HG03108 (cell line): ENCODE data around the gene DSCAML1.
A peak's percentile ranks its signal among the peaks of the same experiment; 100 is the strongest.
"Not testable (repeated sequence)": the region's sequence is repeated elsewhere in the genome, so short reads cannot be mapped to it uniquely, and the experiment has no call there.

ENCODE experiments used
- ATAC-seq: cut with Tn5 transposase; IDR thresholded peaks from one replicate; pipeline ENCODE4 v1.9.1; 2021; ENCODE audit warnings: moderate library complexity; ENCODE audit not compliant: unreplicated experiment

Gene DSCAML1

GRCh38 chr11:117458275-117459122 lies 338.5 kb downstream of the DSCAML1 start:
- no peak for ATAC-seq

DNA sequence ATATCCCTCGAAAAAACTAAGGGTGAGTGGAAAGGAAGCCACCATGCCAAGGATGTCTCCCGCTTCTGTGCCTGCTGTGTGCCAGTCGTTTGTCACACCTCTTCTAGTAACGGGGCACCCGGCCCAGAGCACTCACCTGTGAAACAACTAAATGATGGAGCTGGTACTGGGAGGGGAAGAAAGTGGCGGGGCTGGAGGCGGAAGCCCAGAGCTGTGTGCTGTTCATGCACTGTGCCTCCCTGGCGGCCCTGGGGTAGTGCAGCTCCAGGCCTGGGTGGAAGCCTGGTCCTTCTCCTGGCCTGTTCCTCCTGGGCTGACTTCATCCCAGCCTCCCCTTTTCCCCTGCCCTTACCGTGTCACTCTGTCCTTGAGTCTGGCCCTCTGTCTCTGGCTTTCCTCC lies 339.2 kb downstream of the DSCAML1 start:
- no peak for ATAC-seq

GRCh38 chr11:117457031-117457785 lies 339.8 kb downstream of the DSCAML1 start:
- no peak for ATAC-seq

- ATAC-seq, result not testable (repeated sequence)
Observed at GRCh38 chr11:117456721-117457029, 340.3 kb downstream of the DSCAML1 start.

GRCh38 chr11:117456027-117456720 lies 340.8 kb downstream of the DSCAML1 start:
- peak; percentile 75 for ATAC-seq

DNA sequence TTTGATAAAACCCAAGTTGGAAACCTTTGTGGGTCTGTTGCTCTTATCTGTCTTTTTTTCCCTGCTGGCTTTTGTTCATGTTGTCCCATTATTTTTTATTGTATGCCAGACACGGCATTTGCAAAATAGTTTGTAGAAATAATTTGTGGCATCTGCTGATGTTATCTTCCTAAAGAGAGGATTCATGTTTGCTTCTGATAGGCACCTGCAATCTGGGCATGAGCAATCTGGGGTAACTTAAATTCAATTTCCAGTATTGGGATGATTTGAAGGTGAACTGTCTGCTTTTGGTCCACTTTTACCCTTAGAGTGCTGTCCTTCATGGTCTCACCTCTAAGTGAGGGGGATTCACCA lies 342.5 kb downstream of the DSCAML1 start:
- ATAC-seq, result no peak

DNA sequence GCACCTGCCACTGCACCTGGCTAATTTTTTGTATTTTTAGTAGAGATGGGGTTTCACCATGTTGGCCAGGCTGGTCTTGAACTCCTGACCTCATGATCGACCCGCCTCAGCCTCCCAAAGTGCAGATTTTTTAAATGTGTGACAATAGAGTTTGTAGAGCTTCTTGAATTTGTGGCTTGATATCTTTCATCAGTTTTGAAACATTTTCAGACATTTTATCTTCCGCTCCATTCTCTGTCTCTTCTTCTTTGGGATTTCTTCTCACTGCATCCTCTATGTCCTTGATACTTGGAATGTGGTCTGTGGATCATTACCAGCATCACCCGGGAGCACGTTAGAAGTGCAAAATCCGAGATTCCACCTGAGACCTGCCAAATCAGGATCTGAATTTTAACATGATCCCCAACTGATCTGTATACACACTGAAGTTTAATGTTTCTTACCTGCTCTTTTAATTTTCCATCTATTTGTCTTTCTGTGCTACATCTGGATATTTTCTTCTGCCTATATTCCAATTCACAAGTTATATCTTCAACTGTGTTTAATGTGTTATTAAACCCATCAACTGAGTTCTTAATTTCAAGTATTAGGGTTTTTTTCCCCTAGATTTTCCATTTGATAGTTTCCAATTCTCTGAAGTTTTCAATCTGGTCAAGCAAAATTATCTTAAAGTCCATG lies 343.0 kb downstream of the DSCAML1 start:
- no peak for ATAC-seq

- ATAC-seq, result no peak
Observed at GRCh38 chr11:117449111-117449693, 347.8 kb downstream of the DSCAML1 start.

DNA sequence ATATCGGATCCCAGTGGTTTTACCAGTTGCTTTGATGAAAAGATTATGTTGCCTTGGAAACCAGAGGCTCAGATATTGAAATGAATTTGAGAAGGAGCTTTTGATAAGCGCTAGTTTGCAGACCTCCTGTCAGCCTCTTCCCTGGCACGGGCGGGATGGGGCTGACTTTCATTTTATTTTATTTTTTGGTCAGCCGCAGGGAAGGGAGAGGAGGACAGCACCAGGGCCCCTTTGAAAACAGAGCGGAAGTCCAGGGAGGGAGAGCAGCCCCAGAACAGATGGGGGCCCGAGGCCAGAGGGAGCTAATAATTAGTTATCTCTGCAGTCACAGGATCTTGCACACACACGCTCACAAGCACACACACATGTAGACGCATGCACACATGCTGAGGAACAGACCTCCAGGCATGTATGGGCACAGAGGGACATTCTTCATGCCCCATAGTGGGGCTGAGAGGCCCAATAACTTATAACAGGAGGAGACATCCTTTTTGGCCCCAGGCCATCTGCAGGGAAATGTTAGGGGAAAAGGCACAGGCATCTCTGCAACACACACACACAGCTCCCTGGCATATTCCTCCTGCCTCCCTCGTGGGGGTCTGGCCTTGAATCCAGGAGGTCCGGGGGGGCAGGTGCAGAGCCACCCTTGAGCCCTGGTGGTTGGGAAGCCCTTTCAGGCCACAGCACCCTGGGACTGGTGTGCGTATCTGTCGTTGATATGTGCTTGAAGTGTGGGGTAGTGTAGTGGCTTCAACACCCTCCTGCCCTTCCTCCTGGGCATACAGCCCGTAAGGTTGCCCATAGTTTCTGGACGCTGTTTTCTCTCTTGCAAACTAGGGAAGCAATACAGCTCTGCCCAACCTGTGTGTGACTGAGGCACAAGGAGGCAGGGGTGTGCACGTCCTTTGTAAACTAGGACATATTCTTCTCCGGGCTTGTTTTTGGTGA lies 352.0 kb downstream of the DSCAML1 start:
- no peak for ATAC-seq

- ATAC-seq, result no peak
Observed at GRCh38 chr11:117444256-117444655, 352.8 kb downstream of the DSCAML1 start.

GRCh38 chr11:117443266-117444186 lies 353.5 kb downstream of the DSCAML1 start:
- ATAC-seq, result no peak

- no peak for ATAC-seq
Observed at GRCh38 chr11:117442869-117443239, 354.2 kb downstream of the DSCAML1 start.

- ATAC-seq, result no peak
Observed at GRCh38 chr11:117442049-117442868, 354.8 kb downstream of the DSCAML1 start.

DNA sequence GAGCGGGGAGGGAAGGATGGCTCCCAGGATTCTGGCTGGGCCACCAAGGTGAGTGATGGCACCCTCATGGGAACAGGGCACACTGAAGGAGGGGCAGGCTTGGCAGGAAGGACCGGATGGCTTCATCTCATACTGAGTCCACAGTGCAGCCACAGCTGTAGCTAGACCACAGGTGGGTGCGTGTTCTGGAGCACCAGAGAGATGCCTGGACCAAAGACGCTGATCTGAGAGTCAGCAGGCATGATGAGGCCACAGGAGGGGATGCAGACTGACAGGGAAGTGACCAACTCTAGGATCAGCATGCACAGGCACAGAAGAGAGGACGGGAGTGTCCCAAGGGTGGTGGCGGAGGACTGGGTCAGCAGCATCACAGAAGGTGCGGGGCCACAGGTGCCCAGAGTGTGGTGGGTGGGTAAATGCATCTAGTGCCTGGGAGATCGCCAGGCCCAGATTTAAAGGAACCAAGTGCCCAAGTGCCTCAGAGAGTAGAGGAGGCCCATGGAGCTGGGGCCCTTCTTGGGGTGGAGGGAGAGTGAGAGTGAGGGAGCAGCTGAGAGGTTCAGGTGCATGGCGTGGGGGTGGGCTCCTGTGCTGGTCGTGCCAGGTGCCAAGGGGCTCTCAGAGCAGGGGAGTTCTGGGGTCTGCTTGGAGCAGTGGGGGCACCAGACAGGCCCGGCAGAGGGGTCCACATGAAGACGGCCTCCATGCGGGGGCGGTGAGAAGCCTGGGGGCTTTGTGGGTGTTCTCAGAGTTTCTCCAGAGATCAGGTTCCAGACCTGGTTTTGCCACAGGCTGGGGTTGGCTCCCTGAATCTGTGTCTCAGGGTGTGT lies 355.7 kb downstream of the DSCAML1 start:
- ATAC-seq, result no peak

DNA sequence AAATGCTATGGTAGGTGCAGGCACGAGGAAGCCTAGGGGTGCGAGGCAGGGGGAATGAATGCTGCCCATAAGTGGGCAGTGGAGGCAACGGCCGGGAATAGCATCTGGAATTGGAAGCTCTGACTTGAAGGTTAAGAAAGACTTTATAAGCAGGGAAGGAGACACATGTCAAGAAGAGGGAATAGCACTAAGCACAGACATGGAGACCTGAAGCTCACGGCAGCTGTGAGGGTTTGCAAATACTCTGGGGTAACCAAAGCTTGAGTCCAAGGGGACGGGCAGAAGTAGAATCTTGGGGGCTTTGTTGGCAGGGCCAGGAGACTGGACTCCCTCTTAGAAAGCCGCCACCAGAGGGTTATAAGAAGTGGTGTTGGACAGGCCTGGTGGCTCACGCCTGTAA lies 356.8 kb downstream of the DSCAML1 start:
- ATAC-seq, result no peak

DNA sequence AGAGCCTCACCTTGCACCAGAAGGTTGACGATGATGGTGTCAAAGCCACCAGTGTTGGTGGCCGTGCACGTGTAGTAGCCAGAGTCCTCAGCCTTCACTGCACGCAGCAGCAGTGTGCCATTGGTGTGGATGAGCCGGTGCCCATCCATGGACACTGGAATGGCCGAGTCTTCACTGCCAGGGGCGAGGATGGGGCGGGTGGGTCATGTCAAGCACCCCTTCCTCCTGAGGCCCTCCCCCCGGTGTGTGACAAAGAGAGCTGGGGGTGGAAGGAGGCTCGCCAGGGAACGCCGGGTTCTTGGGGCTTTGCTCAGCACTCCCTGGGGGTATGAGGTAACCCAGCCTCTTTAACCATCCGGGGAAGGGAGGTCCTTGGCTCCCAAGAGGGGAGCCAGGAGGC lies 357.8 kb downstream of the DSCAML1 start:
- no peak for ATAC-seq

GRCh38 chr11:117438371-117439000 lies 358.5 kb downstream of the DSCAML1 start:
- ATAC-seq, result no peak
